Neural crest cell (in vitro differentiated cells): ENCODE data around the gene TRIP4. TPM values are rescaled to one million over a fixed set of nuclear protein-coding genes. Genes with fewer than 3 reads are reported as not detected.

Source experiments
- DNase-seq: peaks from one replicate; pipeline ENCODE4 v3.0.0; 2021; ENCODE audit warnings: low read depth, mixed read lengths, low spot score
- H3K27ac Mint-ChIP-seq: one replicate; pipeline ENCODE4 v1.8.0; 2021; ENCODE audit warnings: mild to moderate bottlenecking, mixed read lengths; ENCODE audit not compliant: unreplicated experiment
- H3K27me3 Mint-ChIP-seq: 2 replicates; pipeline ENCODE4 v1.8.0; 2021; ENCODE audit warnings: low read depth, mild to moderate bottlenecking, mixed read lengths
- H3K36me3 Mint-ChIP-seq: 2 replicates; pipeline ENCODE4 v1.8.0; 2021; ENCODE audit warnings: low read depth, mild to moderate bottlenecking, mixed read lengths
- H3K4me1 Mint-ChIP-seq: 2 replicates; pipeline ENCODE4 v1.8.0; 2021; ENCODE audit warnings: mixed read lengths
- H3K4me3 Mint-ChIP-seq: one replicate; pipeline ENCODE4 v1.8.0; 2021; ENCODE audit warnings: mild to moderate bottlenecking, mixed read lengths
- H3K9me3 Mint-ChIP-seq: 2 replicates; pipeline ENCODE4 v1.8.0; 2021; ENCODE audit warnings: mixed read lengths
- CTCF ChIP-seq: fragments of 200-600 bp; sonication (generic); conservative IDR thresholded peaks from 2 replicates; pipeline ENCODE4 v1.5.0; 2021; ENCODE audit warnings: antibody characterized with exemption, mild to moderate bottlenecking
- total RNA-seq: library from RNA; stranded (reverse); gene quantifications from 2 replicates; pipeline ENCODE4 v1.2.1, GENCODE V29; 2021

The TRIP4 gene
- total RNA-seq, 1 donor from 2014 or later, result 20.8 TPM

GRCh38 chr15:64412216-64412615, 24.6 kb downstream of the TRIP4 start:
- H3K27me3 Mint-ChIP-seq, result no peaks in the 10 kb centered on the region
- no peak overlapping the region for H3K4me3 Mint-ChIP-seq
- peaks cover 24% of the 10 kb centered on the region for H3K36me3 Mint-ChIP-seq
- H3K9me3 Mint-ChIP-seq, result no peaks in the 10 kb centered on the region
- no peak for TF ChIP-seq CTCF
- no peak for DNase-seq
- no peak overlapping the region for H3K27ac Mint-ChIP-seq
- no peaks in the 10 kb centered on the region for H3K4me1 Mint-ChIP-seq

- H3K4me1 Mint-ChIP-seq, result no peaks in the 10 kb centered on the region
- no peak for DNase-seq
- no peak overlapping the region for H3K27ac Mint-ChIP-seq
- no peaks in the 10 kb centered on the region for H3K9me3 Mint-ChIP-seq
- no peaks in the 10 kb centered on the region for H3K27me3 Mint-ChIP-seq
- H3K36me3 Mint-ChIP-seq, result no peaks in the 10 kb centered on the region
- no peak overlapping the region for H3K4me3 Mint-ChIP-seq
- no peak for TF ChIP-seq CTCF
Measured at GRCh38 chr15:64422697-64423096, 35.1 kb downstream of the TRIP4 start.

- peak overlapping the region; percentile 71 for H3K27ac Mint-ChIP-seq
- no peaks in the 10 kb centered on the region for H3K36me3 Mint-ChIP-seq
- no peak overlapping the region for H3K4me3 Mint-ChIP-seq
- H3K27me3 Mint-ChIP-seq, result no peaks in the 10 kb centered on the region
- TF ChIP-seq CTCF, result no peak
- no peak for DNase-seq
- H3K4me1 Mint-ChIP-seq, result no peaks in the 10 kb centered on the region
- no peaks in the 10 kb centered on the region for H3K9me3 Mint-ChIP-seq
Measured at GRCh38 chr15:64423970-64424369, 36.3 kb downstream of the TRIP4 start.

- no peak overlapping the region for H3K4me3 Mint-ChIP-seq
- TF ChIP-seq CTCF, result no peak
- H3K9me3 Mint-ChIP-seq, result no peaks in the 10 kb centered on the region
- H3K4me1 Mint-ChIP-seq, result peaks cover 5% of the 10 kb centered on the region
- no peaks in the 10 kb centered on the region for H3K36me3 Mint-ChIP-seq
- no peak for DNase-seq
- H3K27me3 Mint-ChIP-seq, result no peaks in the 10 kb centered on the region
- H3K27ac Mint-ChIP-seq, result no peak overlapping the region
Measured at GRCh38 chr15:64425221-64425620, 37.6 kb downstream of the TRIP4 start.

- no peaks in the 10 kb centered on the region for H3K36me3 Mint-ChIP-seq
- peak; percentile 60 for TF ChIP-seq CTCF
- no peak overlapping the region for H3K4me3 Mint-ChIP-seq
- no peaks in the 10 kb centered on the region for H3K9me3 Mint-ChIP-seq
- H3K27me3 Mint-ChIP-seq, result no peaks in the 10 kb centered on the region
- H3K27ac Mint-ChIP-seq, result no peak overlapping the region
- peaks cover 12% of the 10 kb centered on the region for H3K4me1 Mint-ChIP-seq
- no peak for DNase-seq
Measured at GRCh38 chr15:64426845-64427465, 39.3 kb downstream of the TRIP4 start.
